ENCODE results near the gene PIGC.
"Not testable (repeated sequence)": the region's sequence is repeated elsewhere in the genome, so short reads cannot be mapped to it uniquely, and the experiment has no call there.

PIGC gene

GRCh38 chr1:172465617-172466016 is 21.7 kb upstream of the PIGC start:
- DNase-seq = no peak

DNA sequence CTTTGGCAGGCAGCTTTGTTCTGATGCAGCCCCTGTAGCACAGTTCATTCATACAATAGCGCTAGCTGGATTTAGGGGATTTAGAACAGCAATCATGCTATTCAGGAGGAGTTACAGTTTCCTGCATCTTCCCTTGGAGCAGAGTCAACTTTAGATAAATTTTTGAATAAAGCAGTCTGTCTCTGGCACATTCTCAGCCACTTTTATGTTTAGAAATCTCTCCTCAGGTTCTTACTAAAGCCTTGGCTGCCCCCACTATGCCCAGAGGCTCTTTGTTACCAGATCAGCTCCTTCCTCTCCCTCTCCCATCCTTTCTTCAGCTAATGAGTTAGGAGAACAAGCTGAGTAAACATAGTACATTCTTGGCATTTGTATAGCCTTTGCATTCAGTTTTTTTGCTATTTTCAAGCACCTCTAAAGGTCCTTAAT is 17.0 kb upstream of the PIGC start:
- no peak for DNase-seq

DNA sequence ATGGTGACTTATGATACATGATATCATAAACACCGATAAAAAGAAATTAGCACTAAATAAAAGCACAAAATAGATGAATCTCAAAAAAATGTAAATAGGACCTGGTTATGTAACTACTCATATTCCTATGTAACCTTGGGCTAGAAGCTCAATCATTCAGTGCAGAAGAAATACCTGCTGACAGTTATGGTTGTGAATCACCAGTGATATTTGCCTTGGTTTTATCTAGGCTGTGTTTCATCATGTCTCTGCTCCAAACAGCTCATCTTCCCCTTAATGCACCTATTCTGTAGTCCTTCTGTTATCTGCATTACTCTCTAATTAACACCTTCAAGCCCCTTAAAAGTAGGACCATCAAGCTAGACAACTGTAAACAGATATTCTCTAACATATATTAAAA is 16.3 kb upstream of the PIGC start:
- DNase-seq = no peak

GRCh38 chr1:172457479-172458130 is 13.7 kb upstream of the PIGC start:
- no peak for DNase-seq

DNA sequence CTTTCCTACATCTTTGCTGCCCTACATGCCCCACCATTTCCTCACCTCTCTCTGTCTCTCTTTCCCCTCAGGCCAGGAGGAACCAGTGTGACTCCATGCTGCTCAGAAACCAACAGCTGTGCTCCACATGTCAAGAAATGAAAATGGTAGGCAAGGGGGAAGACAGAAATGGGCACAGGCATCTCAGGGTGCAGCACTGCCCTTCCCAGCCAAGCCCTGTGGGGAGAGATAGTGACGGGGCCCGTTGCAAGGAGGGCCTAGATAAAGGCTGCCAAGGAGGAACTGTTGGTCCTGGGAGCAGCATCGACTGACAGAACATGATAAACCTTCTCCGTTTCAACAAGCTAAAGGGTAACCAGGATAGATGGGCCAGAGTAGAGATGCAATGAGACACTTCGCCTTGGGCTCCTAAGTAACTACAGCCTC is 12.5 kb upstream of the PIGC start:
- no peak for DNase-seq

GRCh38 chr1:172455451-172455850 is 11.6 kb upstream of the PIGC start:
- no peak for DNase-seq

DNA sequence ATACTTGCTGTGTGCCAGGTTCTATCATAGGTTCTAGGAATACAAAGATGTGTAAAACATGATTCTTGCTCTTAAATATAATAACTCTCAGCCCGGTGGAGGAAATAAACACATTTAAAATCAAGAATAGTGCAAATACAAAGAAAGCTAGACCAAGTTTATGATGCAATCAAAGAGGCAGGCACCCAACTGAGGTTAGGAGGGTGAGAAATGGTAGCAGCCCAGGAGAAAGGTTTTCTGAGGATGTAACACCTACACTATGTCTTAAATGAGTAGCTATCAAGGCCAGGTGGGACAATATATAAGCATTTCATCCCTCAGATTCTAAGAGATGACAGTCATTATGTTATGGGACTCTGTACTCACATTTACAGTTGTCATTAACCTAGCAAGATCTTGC is 9.7 kb upstream of the PIGC start:
- DNase-seq = no peak

- no peak for DNase-seq
These were observed 9.3 kb upstream of the PIGC start for GRCh38 chr1:172453153-172453545.

- no peak for DNase-seq
These were observed 8.8 kb upstream of the PIGC start for GRCh38 chr1:172452536-172453152.

DNA sequence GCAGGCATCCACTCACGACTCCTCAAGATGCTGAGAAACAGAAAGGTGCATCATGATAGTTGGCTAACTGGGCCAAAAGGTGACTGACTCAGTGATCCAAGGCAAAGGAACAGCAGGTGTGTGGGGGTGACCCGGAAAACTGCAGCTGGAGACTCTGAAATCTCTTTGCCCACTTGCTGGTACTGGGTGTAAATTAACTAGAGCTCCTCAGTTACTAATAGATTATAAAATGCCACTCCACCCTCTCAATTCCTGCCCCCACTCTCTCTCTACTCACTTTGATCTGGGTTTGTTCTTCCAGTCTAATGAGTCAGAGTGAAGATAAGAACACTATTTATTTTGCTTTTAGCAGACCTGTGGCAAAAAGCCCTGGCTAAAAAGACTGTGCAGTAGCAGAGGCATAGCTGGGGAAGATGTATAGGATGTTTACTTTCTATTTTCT is 7.2 kb upstream of the PIGC start:
- DNase-seq = no peak

- DNase-seq = no peak
These were observed 6.6 kb upstream of the PIGC start for GRCh38 chr1:172450524-172450885.

DNA sequence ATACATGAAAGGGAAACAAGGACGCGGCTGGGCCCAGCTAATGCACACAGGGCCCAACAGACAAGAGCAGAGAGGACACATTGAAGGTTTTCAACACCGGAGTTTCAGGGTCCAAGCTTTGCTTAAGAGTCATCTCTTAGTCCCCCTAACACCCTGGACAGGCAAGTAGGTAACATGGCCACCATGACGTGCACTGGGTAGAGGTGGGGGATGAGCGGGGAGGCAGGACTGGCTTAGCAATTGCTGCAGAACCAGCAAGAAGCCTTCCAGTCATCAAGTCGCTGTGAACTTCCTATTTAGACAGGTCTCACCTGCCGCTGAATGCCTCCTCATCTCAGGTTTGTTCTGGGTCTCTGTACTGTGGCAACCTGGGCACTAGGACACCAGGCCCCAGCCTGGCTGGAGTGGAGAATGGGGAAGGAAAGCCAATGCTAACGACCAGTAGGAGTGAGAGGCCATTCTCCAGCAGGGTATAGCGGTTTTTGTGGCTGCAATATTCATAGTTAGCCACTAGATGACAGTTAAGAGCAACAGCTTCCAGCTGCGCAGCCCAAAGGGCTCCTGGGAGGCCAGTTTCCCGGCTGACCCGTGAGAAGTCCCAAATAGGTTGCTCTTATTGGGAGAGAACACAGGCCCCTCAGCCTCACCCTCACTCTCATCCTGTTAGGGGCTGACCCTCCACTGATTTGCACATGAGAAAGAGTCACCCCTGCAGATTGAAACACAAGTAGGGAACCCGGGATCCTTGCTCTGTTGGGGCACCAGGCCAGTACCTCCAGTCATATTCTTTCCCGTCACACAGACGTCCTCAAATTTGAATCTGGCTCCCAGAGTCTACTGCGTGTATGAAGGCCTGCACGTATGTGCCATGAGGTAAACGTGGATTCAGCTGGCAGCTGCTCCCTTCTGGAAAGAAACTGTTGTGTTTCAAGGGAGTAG is 6.0 kb upstream of the PIGC start:
- DNase-seq = no peak

DNA sequence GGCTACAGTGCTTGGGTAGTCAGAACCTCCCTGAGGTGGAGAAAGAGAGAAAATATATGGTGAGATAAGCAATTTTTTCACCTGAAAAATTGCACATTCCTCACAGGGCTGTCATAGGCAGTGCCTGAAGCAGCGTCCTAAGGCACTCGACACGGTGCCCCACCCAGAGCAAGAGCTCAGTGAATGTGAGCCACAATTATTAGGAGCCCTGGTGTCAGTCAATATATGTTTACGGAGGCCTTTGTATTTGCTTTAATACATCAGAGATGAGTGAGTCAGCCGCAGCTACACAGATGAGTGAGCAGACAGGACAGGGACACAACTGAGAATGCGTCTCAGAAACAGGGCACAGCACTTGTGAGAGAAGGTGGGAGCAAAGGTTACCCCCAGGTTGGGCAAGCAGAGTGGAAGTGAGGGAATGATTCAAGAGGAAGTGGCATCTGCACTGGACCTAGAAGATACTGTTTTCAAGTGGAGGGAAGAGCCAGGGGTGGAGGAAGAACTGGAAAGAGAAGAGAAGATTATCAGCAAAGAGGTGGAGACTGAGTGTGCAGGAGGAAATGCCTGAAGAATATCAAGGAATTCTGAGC is 5.2 kb upstream of the PIGC start:
- DNase-seq = no peak

- no peak for DNase-seq
These were observed 3.8 kb upstream of the PIGC start for GRCh38 chr1:172447641-172448040.

- DNase-seq = no peak
These were observed 2.7 kb upstream of the PIGC start for GRCh38 chr1:172446547-172446946.

GRCh38 chr1:172442843-172443565 is 865 bp downstream of the PIGC start:
- no peak for DNase-seq

- DNase-seq = no peak
These were observed 1.5 kb downstream of the PIGC start for GRCh38 chr1:172442404-172442803.

- not testable (repeated sequence) for DNase-seq
These were observed 6.7 kb downstream of the PIGC start for GRCh38 chr1:172437183-172437582.

- DNase-seq = no peak
These were observed 12.1 kb downstream of the PIGC start for GRCh38 chr1:172431721-172432192.

DNA sequence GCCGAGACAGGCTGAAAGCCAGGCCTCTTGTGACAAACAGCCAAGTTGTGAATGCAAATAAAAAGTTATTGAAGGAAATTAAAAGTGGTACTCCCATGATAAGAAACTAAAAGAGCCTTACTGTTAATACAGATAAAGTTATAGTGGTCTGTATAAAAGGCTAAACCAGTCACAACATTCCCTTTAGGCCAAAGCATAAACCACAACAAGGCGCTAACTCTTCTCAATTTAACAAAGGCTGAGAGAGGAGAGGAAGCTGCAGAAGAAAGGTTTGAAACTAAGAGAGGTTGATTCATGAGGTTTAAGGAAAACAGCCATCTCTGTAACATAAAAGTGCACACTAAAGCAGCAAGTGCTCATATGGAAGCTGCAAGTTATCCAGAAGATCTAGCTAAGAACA is 12.7 kb downstream of the PIGC start:
- DNase-seq = no peak

GRCh38 chr1:172430128-172430454 is 13.8 kb downstream of the PIGC start:
- DNase-seq = no peak

- DNase-seq = no peak
These were observed 14.3 kb downstream of the PIGC start for GRCh38 chr1:172429331-172430127.

Measured in NCI-H187 treated with DMSO at 0.1 percent for 48 hours (cell line).